ENCODE data around the gene CIPC. TPM values are rescaled to one million over a fixed set of nuclear protein-coding genes. Genes with fewer than 3 reads are reported as not detected.

Gene CIPC
- total RNA-seq, 1 experiment from 2014 or later = 31.1 TPM

- no peak for DNase-seq (ENCODE audit: low spot score)
- ChIA-PET CTCF (no interaction called here), POLR2A (ENCODE audit: low non-redundant PET) (no interaction called here)
- TF ChIP-seq EZH2 (IDR thresholded peaks at IDR 0.05; ENCODE audit: borderline replicate concordance, low read depth, low read length, poor library complexity, severe bottlenecking) (no peak), CTCF (conservative IDR thresholded peaks at IDR 0.05; ENCODE audit: low read depth, low read length) (no peak)
- Histone ChIP-seq H3K9me3 (ENCODE audit: low read depth, low read length, poor library complexity, severe bottlenecking) (peaks cover 13% of the 10 kb centered on the region), H3K4me3 (ENCODE audit: low read depth, low read length, poor library complexity, severe bottlenecking) (no peak overlapping the region), H3K36me3 (ENCODE audit: insufficient read depth, low read length, poor library complexity, severe bottlenecking) (no peaks in the 10 kb centered on the region), H3K4me1 (ENCODE audit: insufficient read depth, low read length, poor library complexity, severe bottlenecking) (no peaks in the 10 kb centered on the region), H3K27ac (ENCODE audit: low read depth, low read length, poor library complexity, severe bottlenecking) (no peak overlapping the region), H3K27me3 (replicated peaks; ENCODE audit: insufficient read depth, low read depth, low read length, poor library complexity) (no peaks in the 10 kb centered on the region)
- no TSS peak for BruUV-seq (replicated peaks)
- intact Hi-C loops (cut with micrococcal nuclease; ENCODE audit: unreplicated experiment) = no loop called here
Measured at GRCh38 chr14:77088219-77088618, 9.8 kb upstream of the CIPC start.

GRCh38 chr14:77088645-77089044 lies 9.4 kb upstream of the CIPC start:
- Histone ChIP-seq H3K36me3 (ENCODE audit: insufficient read depth, low read length, poor library complexity, severe bottlenecking) (no peaks in the 10 kb centered on the region), H3K9me3 (ENCODE audit: low read depth, low read length, poor library complexity, severe bottlenecking) (peaks cover 13% of the 10 kb centered on the region), H3K27me3 (replicated peaks; ENCODE audit: insufficient read depth, low read depth, low read length, poor library complexity) (no peaks in the 10 kb centered on the region), H3K27ac (ENCODE audit: low read depth, low read length, poor library complexity, severe bottlenecking) (no peak overlapping the region), H3K4me1 (ENCODE audit: insufficient read depth, low read length, poor library complexity, severe bottlenecking) (no peaks in the 10 kb centered on the region), H3K4me3 (ENCODE audit: low read depth, low read length, poor library complexity, severe bottlenecking) (no peak overlapping the region)
- BruUV-seq (replicated peaks) = no TSS peak
- POLR2A ChIA-PET (ENCODE audit: low non-redundant PET) = no interaction called here
- CTCF ChIA-PET = no interaction called here
- DNase-seq (ENCODE audit: low spot score) = no peak
- intact Hi-C loops (cut with micrococcal nuclease; ENCODE audit: unreplicated experiment) = no loop called here
- TF ChIP-seq CTCF (conservative IDR thresholded peaks at IDR 0.05; ENCODE audit: low read depth, low read length) (no peak), EZH2 (IDR thresholded peaks at IDR 0.05; ENCODE audit: borderline replicate concordance, low read depth, low read length, poor library complexity, severe bottlenecking) (no peak)

- no peak overlapping the region for H3K27ac ChIP-seq (ENCODE audit: low read depth, low read length, poor library complexity, severe bottlenecking)
- POLR2A ChIA-PET (ENCODE audit: low non-redundant PET) = no interaction called here
- intact Hi-C loops (cut with micrococcal nuclease; ENCODE audit: unreplicated experiment) = no loop called here
- peaks cover 13% of the 10 kb centered on the region for H3K9me3 ChIP-seq (ENCODE audit: low read depth, low read length, poor library complexity, severe bottlenecking)
- H3K27me3 ChIP-seq (replicated peaks; ENCODE audit: insufficient read depth, low read depth, low read length, poor library complexity) = no peaks in the 10 kb centered on the region
- H3K4me1 ChIP-seq (ENCODE audit: insufficient read depth, low read length, poor library complexity, severe bottlenecking) = no peaks in the 10 kb centered on the region
- no peaks in the 10 kb centered on the region for H3K36me3 ChIP-seq (ENCODE audit: insufficient read depth, low read length, poor library complexity, severe bottlenecking)
- DNase-seq (ENCODE audit: low spot score) = no peak
- no TSS peak for BruUV-seq (replicated peaks)
- TF ChIP-seq CTCF (conservative IDR thresholded peaks at IDR 0.05; ENCODE audit: low read depth, low read length) (no peak), EZH2 (IDR thresholded peaks at IDR 0.05; ENCODE audit: borderline replicate concordance, low read depth, low read length, poor library complexity, severe bottlenecking) (no peak)
- CTCF ChIA-PET = interaction anchor here (0.9 kb wide), 1 partner anchor 216 kb away, joined by 3 read pairs; no protein-coding TSS in a partner anchor
- H3K4me3 ChIP-seq (ENCODE audit: low read depth, low read length, poor library complexity, severe bottlenecking) = no peak overlapping the region
Measured at GRCh38 chr14:77091518-77091917, 6.5 kb upstream of the CIPC start.
